ENCODE results near the gene SH3GL1. TPM values are rescaled to one million over a fixed set of nuclear protein-coding genes. Genes with fewer than 3 reads are reported as not detected.

The SH3GL1 gene
- total and polyA plus RNA-seq, 2 donors from 2014 or later, result 34.8 to 52.7 TPM

DNA sequence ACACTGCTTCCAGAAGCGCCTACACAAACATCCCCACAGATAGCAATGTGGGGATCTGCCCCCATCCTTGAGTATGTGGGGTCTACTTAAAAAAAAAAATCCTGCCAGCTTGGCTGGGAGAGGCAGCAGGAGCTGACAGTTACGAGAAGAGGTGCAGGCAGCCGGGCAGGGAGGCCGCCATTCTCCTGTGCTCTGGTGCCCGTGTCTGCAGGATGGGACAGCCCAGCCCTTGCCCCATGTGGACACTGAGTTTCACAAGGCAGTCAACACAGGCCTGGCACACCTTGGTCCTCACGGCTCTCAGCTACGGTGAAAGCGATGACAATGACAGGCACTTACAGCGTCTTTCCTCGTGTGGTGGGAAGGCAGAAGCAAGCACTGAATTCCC is 33.0 kb downstream of the SH3GL1 start:
- Histone ChIP-seq H3K27ac (ENCODE audit: low read depth in 2 of 2, low read length in 2 of 2) (no peak overlapping the region), H3K36me3 (ENCODE audit: control insufficient read depth in 2 of 3, insufficient read depth in 3 of 3, low read length in 3 of 3) (peaks cover 0 to 25% (median 8%) of the 10 kb centered on the region in 3 donors), H3K9ac (ENCODE audit: low read length in 3 of 3) (no peak overlapping the region)

DNA sequence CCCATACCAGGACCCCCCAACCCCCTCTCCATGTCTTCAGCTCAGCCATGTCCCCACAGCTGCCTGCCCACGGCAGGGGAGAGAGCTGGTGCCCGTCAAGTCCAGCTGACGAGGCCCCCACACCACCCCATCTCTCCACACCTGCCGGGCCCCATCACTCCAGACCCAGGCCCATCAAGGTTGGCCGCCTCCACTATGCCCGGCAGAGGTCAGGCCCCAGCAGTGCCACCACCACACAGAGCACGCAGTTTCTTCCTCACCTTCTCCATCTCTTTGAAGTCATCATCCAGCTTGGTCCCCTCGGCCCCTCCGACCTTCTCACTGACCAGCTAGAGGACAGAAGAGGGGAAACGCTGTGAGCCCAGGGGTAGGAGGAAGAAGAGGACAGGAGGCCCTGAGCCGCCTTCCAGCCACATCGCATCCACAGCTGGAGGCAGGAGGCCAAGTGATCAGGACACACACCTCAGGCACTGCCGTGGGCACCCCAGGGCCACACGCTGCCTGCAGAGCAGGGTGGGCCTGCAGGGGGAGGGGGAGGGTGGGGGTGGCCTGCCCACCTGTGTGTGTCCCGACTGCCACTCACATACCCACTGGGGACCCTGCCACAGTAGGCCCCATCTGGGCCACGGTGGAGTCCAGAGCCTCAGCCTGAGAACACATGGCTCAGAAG is 33.5 kb downstream of the SH3GL1 start:
- H3K27ac ChIP-seq (ENCODE audit: low read depth in 2 of 2, low read length in 2 of 2), result no peak overlapping the region
- DNase-seq (peak in 1 of 5 donors; percentile 71), FAIRE-seq (no peak)
- TF ChIP-seq, protein P1, sequence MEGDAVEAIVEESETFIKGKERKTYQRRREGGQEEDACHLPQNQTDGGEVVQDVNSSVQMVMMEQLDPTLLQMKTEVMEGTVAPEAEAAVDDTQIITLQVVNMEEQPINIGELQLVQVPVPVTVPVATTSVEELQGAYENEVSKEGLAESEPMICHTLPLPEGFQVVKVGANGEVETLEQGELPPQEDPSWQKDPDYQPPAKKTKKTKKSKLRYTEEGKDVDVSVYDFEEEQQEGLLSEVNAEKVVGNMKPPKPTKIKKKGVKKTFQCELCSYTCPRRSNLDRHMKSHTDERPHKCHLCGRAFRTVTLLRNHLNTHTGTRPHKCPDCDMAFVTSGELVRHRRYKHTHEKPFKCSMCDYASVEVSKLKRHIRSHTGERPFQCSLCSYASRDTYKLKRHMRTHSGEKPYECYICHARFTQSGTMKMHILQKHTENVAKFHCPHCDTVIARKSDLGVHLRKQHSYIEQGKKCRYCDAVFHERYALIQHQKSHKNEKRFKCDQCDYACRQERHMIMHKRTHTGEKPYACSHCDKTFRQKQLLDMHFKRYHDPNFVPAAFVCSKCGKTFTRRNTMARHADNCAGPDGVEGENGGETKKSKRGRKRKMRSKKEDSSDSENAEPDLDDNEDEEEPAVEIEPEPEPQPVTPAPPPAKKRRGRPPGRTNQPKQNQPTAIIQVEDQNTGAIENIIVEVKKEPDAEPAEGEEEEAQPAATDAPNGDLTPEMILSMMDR (IDR thresholded peaks at IDR 0.05; ENCODE audit: borderline replicate concordance, extremely low read depth, insufficient read depth), result no peak
- no peaks in the 10 kb centered on the region for H3K27me3 ChIP-seq (ENCODE audit: control insufficient read depth, insufficient read depth, low read length)
- peaks cover 0 to 28% (median 12%) of the 10 kb centered on the region in 3 donors for H3K36me3 ChIP-seq (ENCODE audit: control insufficient read depth in 2 of 3, insufficient read depth in 3 of 3, low read length in 3 of 3)
- intact Hi-C loops (cut with DNase I), result no loop called here
- no peak overlapping the region for H3K4me3 ChIP-seq (ENCODE audit: low read length in 3 of 3)
- H3K4me1 ChIP-seq (ENCODE audit: control insufficient read depth in 2 of 3, insufficient read depth in 2 of 3, low read depth in 1 of 3, low read length in 3 of 3), result peaks cover 0 to 26% (median 17%) of the 10 kb centered on the region in 3 donors
- H3K9me3 ChIP-seq (ENCODE audit: control insufficient read depth in 2 of 3, insufficient read depth in 1 of 3, low read length in 3 of 3), result no peaks in the 10 kb centered on the region
- H3K9ac ChIP-seq (ENCODE audit: low read length in 3 of 3), result no peak overlapping the region

More for the DNA sequence above, 33.0 kb downstream of the SH3GL1 start:
- H3K9me3 ChIP-seq (ENCODE audit: control insufficient read depth in 2 of 3, insufficient read depth in 1 of 3, low read length in 3 of 3), result no peaks in the 10 kb centered on the region
- H3K4me3 ChIP-seq (ENCODE audit: low read length in 3 of 3), result no peak overlapping the region
- TF ChIP-seq, protein P1 (IDR thresholded peaks at IDR 0.05; ENCODE audit: borderline replicate concordance, extremely low read depth, insufficient read depth), result no peak
- H3K4me1 ChIP-seq (ENCODE audit: control insufficient read depth in 2 of 3, insufficient read depth in 2 of 3, low read depth in 1 of 3, low read length in 3 of 3), result peaks cover 0 to 29% (median 20%) of the 10 kb centered on the region in 3 donors
- no peak for FAIRE-seq
- peak in 1 of 5 donors; percentile 52 for DNase-seq
- intact Hi-C loops (cut with DNase I), result no loop called here
- H3K27me3 ChIP-seq (ENCODE audit: control insufficient read depth, insufficient read depth, low read length), result no peaks in the 10 kb centered on the region

- TF ChIP-seq, protein P1 (IDR thresholded peaks at IDR 0.05; ENCODE audit: borderline replicate concordance, extremely low read depth, insufficient read depth), result no peak
- FAIRE-seq (no peak), DNase-seq (peak in 1 of 5 donors; percentile 73)
- peaks cover 0 to 24% (median 17%) of the 10 kb centered on the region in 3 donors for H3K4me1 ChIP-seq (ENCODE audit: control insufficient read depth in 2 of 3, insufficient read depth in 2 of 3, low read depth in 1 of 3, low read length in 3 of 3)
- no peak overlapping the region for H3K27ac ChIP-seq (ENCODE audit: low read depth in 2 of 2, low read length in 2 of 2)
- intact Hi-C loops (cut with DNase I), result no loop called here
- H3K9ac ChIP-seq (ENCODE audit: low read length in 3 of 3), result no peak overlapping the region
- no peaks in the 10 kb centered on the region for H3K9me3 ChIP-seq (ENCODE audit: control insufficient read depth in 2 of 3, insufficient read depth in 1 of 3, low read length in 3 of 3)
- peaks cover 0 to 28% (median 12%) of the 10 kb centered on the region in 3 donors for H3K36me3 ChIP-seq (ENCODE audit: control insufficient read depth in 2 of 3, insufficient read depth in 3 of 3, low read length in 3 of 3)
- H3K4me3 ChIP-seq (ENCODE audit: low read length in 3 of 3), result no peak overlapping the region
- no peaks in the 10 kb centered on the region for H3K27me3 ChIP-seq (ENCODE audit: control insufficient read depth, insufficient read depth, low read length)
Measured at GRCh38 chr19:4365791-4366665, 34.3 kb downstream of the SH3GL1 start.

Data from kidney (tissue), 14 donors.